Panc1 (cell line): ENCODE data around the gene HES3.

Experiments used
- CTCF ChIP-seq: fragments of 450-650 bp; IDR thresholded peaks from 2 replicates; pipeline ENCODE4 v1.5.1; 2017; ENCODE audit warnings: mild to moderate bottlenecking
- POLR2AphosphoS5 ChIP-seq: IDR thresholded peaks from 2 replicates; pipeline ENCODE4 v1.6.1; 2012; ENCODE audit warnings: mild to moderate bottlenecking, low read depth, low read length, moderate library complexity
- REST ChIP-seq, 2 experiments: IDR thresholded peaks; 2 replicates each; pipeline ENCODE4 v1.6.1; 2011 to 2012; ENCODE audit warnings: low read depth in 2 of 2, control low read depth in 1 of 2, low read length in 1 of 2, mild to moderate bottlenecking in 1 of 2, moderate library complexity in 1 of 2; ENCODE audit not compliant: insufficient read depth in 1 of 2
- SIN3A ChIP-seq: IDR thresholded peaks from 2 replicates; pipeline ENCODE4 v1.6.1; 2012; ENCODE audit warnings: low read depth, mild to moderate bottlenecking, low read length, moderate library complexity, borderline replicate concordance; ENCODE audit not compliant: insufficient read depth

GRCh38 chr1:6199298-6200187, 44.4 kb upstream of the HES3 start, which contains the start of gene RPL22:
- TF ChIP-seq CTCF (no peak), POLR2AphosphoS5 (peak; percentile 96), SIN3A (peak; percentile 69; the same call in 1 of the 2 replicates), REST (IDR thresholded peaks at IDR 0.05; ENCODE audit: insufficient read depth in 1 of 2, low read depth in 2 of 2, low read length in 1 of 2) (0 out of 4 replicates have a peak, but pooled peaks of 1 of the 2 experiments have one; percentile 52)
